Mammary epithelial cell (primary cell): ENCODE measurements around the gene PTPN1.

ENCODE experiments used
- EZH2 ChIP-seq: IDR thresholded peaks from 2 replicates; pipeline ENCODE4 v1.6.1; 2012; ENCODE audit warnings: low read length, inconsistent platforms, borderline replicate concordance
- TF ChIP-seq, protein P1 (sequence below), 2 donors: IDR thresholded peaks in 1 of 2; conservative IDR thresholded peaks in 1 of 2; 2 replicates each; pipeline ENCODE4 v1.5.1; 2011 to 2012; ENCODE audit warnings: inconsistent platforms in 2 of 2, low read length in 2 of 2, mild to moderate bottlenecking in 2 of 2, control low read depth in 1 of 2, low read depth in 1 of 2; ENCODE audit not compliant: insufficient read depth in 1 of 2; ENCODE audit errors: extremely low read depth in 1 of 2

DNA sequence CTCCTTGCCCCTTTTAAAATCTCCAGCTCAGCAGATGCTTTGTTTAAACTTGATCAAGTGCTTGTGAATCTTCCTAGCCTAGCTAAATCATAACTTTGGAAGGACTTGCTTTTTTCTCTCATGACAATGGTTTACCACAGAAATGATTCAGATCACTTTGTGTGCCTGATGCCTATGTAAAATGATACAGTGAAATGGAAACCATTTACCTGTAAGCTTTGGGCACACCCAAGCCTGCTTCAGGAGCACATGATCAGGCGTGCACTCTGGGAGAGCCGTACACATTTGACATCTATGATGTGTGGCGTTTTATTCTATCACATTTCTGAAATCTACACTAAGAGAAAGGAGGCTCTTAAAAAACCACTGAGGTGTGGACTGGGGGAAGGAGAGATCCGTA lies 41.1 kb downstream of the PTPN1 start:
- TF ChIP-seq, protein P1, sequence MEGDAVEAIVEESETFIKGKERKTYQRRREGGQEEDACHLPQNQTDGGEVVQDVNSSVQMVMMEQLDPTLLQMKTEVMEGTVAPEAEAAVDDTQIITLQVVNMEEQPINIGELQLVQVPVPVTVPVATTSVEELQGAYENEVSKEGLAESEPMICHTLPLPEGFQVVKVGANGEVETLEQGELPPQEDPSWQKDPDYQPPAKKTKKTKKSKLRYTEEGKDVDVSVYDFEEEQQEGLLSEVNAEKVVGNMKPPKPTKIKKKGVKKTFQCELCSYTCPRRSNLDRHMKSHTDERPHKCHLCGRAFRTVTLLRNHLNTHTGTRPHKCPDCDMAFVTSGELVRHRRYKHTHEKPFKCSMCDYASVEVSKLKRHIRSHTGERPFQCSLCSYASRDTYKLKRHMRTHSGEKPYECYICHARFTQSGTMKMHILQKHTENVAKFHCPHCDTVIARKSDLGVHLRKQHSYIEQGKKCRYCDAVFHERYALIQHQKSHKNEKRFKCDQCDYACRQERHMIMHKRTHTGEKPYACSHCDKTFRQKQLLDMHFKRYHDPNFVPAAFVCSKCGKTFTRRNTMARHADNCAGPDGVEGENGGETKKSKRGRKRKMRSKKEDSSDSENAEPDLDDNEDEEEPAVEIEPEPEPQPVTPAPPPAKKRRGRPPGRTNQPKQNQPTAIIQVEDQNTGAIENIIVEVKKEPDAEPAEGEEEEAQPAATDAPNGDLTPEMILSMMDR (conservative IDR thresholded peaks at IDR 0.05 in 1 of 2, IDR thresholded peaks at IDR 0.05 in 1 of 2; ENCODE audit: extremely low read depth in 1 of 2, insufficient read depth in 1 of 2, low read depth in 1 of 2, low read length in 2 of 2) = no peak
- TF ChIP-seq EZH2 = no peak
